H1 (cell line): ENCODE measurements around the gene WDR76. TPM values are rescaled to one million over a fixed set of nuclear protein-coding genes. Genes with fewer than 3 reads are reported as not detected.

Experiments used
- KDM1A ChIP-seq: fragments of 200-600, 300-600 bp; sonication (generic); IDR thresholded peaks from 2 replicates; pipeline ENCODE4 v1.7.1; 2016; ENCODE audit warnings: mild to moderate bottlenecking, low read length, borderline replicate concordance
- MAX ChIP-seq: IDR thresholded peaks from 2 replicates; pipeline ENCODE4 v1.6.1; 2012; ENCODE audit warnings: inconsistent platforms
- SAP30 ChIP-seq: fragments of 300-600 bp; sonication (generic); IDR thresholded peaks from 2 replicates; pipeline ENCODE4 v1.7.1; 2012; ENCODE audit warnings: low read length, moderate library complexity, mild to moderate bottlenecking, inconsistent platforms; ENCODE audit not compliant: insufficient read depth, insufficient replicate concordance
- polyA plus RNA-seq, 7 experiments: library from polyadenylated mRNA; depleted of rRNA in 3 of 7; stranded (reverse) in 5 of 7; unstranded in 2 of 7; fragments of >200 nt in 5 of 7; fragments of 200-250 nt in 2 of 7; gene quantifications; 1 replicate in 5 of 7; 2 replicates in 1 of 7; 4 replicates in 1 of 7; pipeline versions ENCODE4 v1.2.1 to v1.2.3, GENCODE V29; 2011 to 2013; ENCODE audit warnings: missing spikeins in 2 of 7, mixed read lengths in 2 of 7
- total RNA-seq: library from RNA; stranded (reverse); fragmentation: NEBNext Ultra II Directional; extraction: Animal tissue kit (Norgen Biotek cat#: 25700); gene quantifications from 2 replicates; pipeline ENCODE4 v1.2.1, GENCODE V29; 2021

Gene WDR76
- total and polyA plus RNA-seq, 2 of the 8 experiments (the other 6 are each of a cell fraction or from before 2014, with no cell fraction given), result 4.1 to 18.9 TPM

GRCh38 chr15:43908516-43909050 lies 81.8 kb downstream of the WDR76 start (continued):
- TF ChIP-seq SAP30 (no peak), KDM1A (no peak), MAX (no peak)
- TF ChIP-seq, all 59 proteins: peak for 0
